Measurements from ENCODE around the gene NPAS3.

NPAS3 gene

DNA sequence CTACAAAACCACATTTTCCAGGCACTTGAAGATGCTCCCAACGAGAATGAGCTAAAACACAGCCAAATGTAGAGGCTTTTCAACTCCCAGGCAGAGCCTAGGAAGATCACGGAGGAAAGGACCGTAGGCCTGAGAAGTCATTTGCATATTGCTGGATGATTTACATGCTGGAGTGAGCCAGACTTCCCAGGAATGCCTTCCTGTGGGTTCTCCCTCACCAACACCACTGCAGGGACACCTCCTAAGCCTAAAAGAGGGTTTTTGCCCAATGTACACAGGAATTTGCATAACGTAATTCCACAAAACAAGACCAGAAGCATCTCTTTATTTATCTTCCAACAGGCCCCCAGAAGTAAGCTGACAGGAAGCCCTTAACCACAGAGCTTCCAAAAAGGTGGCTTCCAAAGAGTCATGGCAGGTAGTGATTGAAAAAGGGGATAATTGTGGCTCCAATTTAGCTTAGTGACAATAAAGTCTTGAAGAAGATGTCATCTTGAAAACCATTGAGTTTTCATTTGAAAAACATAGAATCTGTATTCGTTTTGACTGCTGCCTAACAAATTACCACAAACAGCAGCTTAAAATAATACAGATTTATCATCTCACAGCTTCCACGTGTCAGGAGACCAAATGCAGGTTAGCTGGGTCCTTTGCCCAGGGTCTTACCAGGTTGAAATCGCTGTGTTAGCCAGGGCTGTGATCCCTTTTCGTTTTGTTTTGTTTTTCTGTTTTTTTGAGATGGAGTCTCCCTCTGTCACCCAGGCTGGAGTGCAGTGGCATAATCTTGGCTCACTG is 896.0 kb downstream of the NPAS3 start:
- no peaks in the 10 kb centered on the region for H3K9me3 ChIP-seq (ENCODE audit: control insufficient read depth, insufficient read depth, low read length)
- H3K9ac ChIP-seq (ENCODE audit: low read depth, low read length) = no peak overlapping the region
- no peaks in the 10 kb centered on the region for H3K36me3 ChIP-seq (ENCODE audit: insufficient read depth, low read length)
- peaks cover 19% of the 10 kb centered on the region for H3K4me1 ChIP-seq (ENCODE audit: insufficient read depth, low read length)

DNA sequence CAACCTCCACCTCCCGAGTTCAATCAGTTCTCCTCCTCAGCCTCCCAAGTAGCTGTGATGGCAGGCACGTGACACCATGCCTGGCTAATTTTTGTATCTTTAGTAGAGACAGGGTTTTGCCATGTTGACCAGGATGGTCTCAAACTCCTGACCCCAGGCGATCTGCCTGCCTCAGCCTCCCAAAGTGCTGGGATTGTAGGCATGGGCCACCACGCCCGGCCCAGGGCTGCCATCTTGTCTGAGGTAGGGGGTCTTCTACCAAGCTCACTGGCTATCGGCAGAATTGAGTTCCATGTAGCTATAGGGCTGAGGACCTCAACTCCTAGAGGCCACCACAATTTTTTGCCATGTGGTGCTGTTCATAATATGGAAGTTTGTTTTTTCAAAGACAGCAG is 896.6 kb downstream of the NPAS3 start:
- no peak overlapping the region for H3K9ac ChIP-seq (ENCODE audit: low read depth, low read length)
- H3K9me3 ChIP-seq (ENCODE audit: control insufficient read depth, insufficient read depth, low read length) = no peaks in the 10 kb centered on the region
- H3K4me1 ChIP-seq (ENCODE audit: insufficient read depth, low read length) = peaks cover 19% of the 10 kb centered on the region
- no peaks in the 10 kb centered on the region for H3K36me3 ChIP-seq (ENCODE audit: insufficient read depth, low read length)

DNA sequence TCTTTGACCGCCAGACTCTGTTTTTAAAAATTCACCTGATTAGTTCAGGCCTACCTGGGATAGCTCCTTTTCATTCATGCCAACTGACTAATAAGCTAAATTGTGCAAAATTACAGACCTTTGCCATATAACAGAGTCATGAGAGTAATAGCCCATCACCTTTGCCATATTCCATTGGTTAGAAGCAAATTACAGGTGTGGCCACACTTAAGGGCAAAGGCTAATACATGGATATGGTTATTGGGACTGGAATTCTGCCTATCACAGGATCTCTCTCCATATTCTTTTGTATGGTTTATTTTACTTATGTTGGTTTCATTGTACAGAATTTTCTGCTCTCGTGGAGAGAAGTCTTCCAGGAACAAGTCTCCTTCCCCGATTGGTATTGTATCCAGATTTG is 897.0 kb downstream of the NPAS3 start:
- Histone ChIP-seq H3K9ac (ENCODE audit: low read depth, low read length) (no peak overlapping the region), H3K9me3 (ENCODE audit: control insufficient read depth, insufficient read depth, low read length) (no peaks in the 10 kb centered on the region), H3K4me1 (ENCODE audit: insufficient read depth, low read length) (peaks cover 19% of the 10 kb centered on the region), H3K36me3 (ENCODE audit: insufficient read depth, low read length) (no peaks in the 10 kb centered on the region)

DNA sequence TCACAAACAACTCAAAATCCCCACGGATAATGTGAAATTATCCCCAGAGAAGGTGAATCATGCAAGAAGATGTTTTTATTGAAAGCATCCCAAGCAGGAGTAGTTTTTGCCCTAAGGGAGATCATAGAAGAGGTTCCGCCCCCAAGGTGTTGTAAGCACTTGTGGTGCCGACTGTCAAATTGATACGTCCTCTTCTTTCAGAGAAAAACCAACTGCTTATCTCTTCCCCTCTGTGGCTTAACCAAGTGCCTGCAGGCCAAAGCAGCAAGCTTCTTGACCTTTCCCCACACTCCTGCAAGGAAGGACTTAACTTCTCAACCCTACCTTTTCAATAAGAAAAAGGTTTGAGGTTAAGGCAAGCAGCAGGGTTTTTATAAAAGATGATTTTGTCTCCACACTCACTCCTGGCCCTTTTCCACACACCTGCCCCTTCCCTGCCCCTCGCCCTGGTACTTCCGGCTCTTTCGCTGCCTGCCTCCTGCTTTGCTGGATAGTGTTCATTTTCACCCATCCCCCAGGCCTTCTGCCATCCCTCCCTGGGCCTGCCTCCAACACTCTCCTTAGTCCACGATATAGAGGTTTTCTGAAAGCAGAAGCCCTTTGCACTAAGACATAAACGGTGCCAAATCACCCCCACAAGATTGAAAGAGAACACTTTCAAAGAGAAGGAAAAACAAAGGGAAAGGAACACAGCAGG is 897.7 kb downstream of the NPAS3 start:
- Histone ChIP-seq H3K9me3 (ENCODE audit: control insufficient read depth, insufficient read depth, low read length) (no peaks in the 10 kb centered on the region), H3K4me1 (ENCODE audit: insufficient read depth, low read length) (peaks cover 19% of the 10 kb centered on the region), H3K36me3 (ENCODE audit: insufficient read depth, low read length) (no peaks in the 10 kb centered on the region), H3K9ac (ENCODE audit: low read depth, low read length) (no peak overlapping the region)

DNA sequence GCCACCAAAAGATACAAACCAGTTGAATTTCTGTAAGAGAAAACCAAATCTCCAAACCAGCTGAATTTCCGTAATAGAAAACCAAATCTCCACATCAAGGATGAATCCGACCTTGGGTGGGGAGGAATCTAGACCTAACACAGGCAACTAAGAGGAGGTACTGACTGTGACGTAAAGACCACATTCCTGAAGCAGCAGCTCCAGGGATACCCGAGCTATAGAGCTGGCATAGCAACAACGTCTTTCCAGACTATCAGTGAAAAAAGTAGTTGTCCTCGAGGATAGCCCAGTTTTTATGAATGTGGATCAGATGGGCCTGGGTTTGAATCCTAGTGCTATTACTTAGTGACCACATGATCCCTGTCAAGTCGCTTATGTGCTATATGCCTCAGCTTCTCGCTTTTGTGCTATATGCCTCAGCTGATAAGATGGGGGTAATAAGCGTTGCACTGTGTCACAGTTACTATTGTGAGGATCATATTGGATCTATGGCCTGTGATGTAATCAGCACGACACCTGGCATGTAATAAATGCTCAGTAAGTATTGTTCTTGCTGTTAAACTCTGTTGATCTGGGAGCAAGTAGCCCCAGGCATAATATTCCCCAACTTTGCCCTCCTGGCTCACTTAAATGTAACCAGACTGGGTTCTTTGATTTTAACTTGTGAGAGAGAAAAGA is 898.4 kb downstream of the NPAS3 start:
- Histone ChIP-seq H3K36me3 (ENCODE audit: insufficient read depth, low read length) (no peaks in the 10 kb centered on the region), H3K9ac (ENCODE audit: low read depth, low read length) (no peak overlapping the region), H3K9me3 (ENCODE audit: control insufficient read depth, insufficient read depth, low read length) (no peaks in the 10 kb centered on the region), H3K4me1 (ENCODE audit: insufficient read depth, low read length) (peaks cover 19% of the 10 kb centered on the region)

DNA sequence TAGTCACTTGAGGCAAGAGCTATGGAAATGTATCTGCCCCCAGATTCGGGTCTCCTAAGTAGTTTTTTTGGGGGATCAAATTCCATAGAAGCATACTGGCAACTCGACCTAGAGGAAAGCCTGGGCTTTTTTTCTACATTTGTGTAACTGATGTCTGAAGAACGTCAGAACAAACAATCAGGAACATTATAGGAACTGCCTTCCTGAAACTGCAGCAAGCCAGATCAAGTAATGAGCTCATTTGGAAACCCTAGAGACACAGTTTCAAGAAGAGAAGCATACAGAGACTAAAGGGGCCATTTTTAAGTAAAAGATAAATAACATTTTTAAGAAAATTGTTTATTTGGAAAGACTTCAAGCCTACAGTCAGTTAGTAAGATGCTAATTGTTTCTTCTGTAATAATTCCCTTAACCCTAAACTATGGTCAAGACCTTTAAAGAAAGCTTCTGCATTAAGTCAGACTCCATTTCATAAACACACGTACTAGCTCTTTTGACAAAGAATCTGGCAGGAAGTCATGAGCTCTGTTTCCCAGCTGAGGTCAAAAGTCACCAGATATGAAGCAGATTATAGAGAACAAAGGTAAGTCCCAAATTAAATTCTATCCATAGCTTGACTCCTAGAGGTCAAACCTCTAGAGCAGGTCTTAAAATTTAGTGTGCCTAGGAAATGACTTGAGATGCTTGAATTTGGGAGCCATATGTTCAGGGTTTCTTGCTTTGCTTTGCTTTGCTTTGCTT is 899.4 kb downstream of the NPAS3 start:
- Histone ChIP-seq H3K9ac (ENCODE audit: low read depth, low read length) (no peak overlapping the region), H3K9me3 (ENCODE audit: control insufficient read depth, insufficient read depth, low read length) (no peaks in the 10 kb centered on the region), H3K36me3 (ENCODE audit: insufficient read depth, low read length) (no peaks in the 10 kb centered on the region), H3K4me1 (ENCODE audit: insufficient read depth, low read length) (peaks cover 19% of the 10 kb centered on the region)

DNA sequence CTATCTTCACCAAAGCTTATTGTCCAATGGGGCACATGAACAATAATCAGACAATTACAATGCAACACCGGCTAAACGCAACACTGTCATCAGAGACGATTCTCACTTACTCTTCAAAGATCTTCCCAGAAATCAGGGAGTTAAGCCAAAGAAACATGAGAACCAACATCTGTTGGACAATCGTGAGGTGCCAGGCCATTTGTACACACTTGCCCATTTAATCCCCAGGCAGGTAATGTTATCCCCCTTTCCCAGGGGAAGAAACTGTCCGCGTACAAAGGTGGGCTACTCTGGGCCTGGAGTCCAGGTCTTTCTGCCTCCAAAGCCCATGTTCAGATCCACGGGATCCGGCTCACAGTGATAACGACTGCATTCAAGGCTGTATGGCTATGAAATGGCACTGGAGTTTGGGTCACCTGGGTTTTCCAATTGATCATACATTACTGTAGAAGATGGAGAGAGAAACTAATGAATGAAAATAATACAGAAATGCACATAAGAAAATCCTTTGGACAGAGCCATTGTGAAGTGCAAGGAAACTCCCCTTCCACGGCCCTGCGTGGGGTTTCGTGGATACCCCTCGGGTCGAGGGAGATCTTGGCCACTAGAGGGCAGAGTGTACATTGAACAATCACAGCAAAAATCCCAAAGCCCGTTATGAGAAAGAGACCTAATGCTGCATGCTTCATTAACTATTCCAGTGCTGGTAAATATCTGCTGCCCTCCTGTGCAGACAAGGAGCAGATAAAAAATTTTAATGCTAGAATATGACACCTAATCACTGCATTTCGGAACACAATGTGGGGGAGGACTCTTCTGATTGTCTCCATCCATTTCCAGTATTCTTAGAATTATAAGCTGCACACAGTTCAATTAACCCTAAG is 900.8 kb downstream of the NPAS3 start:
- Histone ChIP-seq H3K9ac (ENCODE audit: low read depth, low read length) (no peak overlapping the region), H3K9me3 (ENCODE audit: control insufficient read depth, insufficient read depth, low read length) (no peaks in the 10 kb centered on the region), H3K36me3 (ENCODE audit: insufficient read depth, low read length) (no peaks in the 10 kb centered on the region), H3K4me1 (ENCODE audit: insufficient read depth, low read length) (peaks cover 16% of the 10 kb centered on the region)

DNA sequence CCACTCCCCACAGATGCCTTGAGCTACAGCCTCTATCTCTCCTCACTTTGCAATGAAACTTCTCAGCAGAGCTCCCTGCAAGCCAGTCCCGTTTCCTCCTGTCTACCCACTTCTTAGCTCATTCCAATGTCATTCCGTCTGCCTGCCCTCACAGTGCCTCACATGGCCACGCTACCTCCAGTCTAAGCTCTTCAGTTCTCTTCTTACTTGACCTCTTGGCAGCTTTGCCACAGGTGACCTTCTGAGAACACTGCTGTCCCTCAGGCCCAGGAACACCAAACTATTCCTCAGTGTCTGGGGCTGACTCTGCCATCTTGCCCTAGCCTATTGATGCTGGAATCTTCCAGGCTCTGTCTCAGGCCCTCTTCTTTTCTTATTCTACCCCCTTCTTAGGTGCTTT is 902.1 kb downstream of the NPAS3 start:
- H3K36me3 ChIP-seq (ENCODE audit: insufficient read depth, low read length) = no peaks in the 10 kb centered on the region
- peaks cover 11% of the 10 kb centered on the region for H3K4me1 ChIP-seq (ENCODE audit: insufficient read depth, low read length)
- no peaks in the 10 kb centered on the region; the same call in 1 of the 2 replicates for H3K9me3 ChIP-seq (ENCODE audit: control insufficient read depth, insufficient read depth, low read length)
- H3K9ac ChIP-seq (ENCODE audit: low read depth, low read length) = no peak overlapping the region

DNA sequence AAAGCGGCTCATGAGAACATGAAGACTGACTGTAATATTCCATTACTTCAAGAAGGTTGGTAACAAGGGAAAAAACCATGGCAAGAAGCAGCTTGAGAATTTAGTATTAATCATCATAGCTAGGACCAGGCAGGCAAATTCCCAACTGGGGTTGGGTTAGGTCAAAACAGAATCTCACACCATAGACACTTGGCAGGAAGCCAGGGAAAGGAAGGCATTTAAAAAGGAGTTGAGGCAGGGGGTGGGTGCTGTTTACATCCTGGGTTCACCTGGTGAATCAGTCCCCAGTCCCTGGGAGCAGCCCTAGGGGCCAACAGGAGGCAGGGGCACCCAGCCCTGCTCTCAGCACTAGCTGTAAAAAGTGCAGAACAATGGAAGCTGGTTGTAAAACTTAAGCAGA is 903.6 kb downstream of the NPAS3 start:
- Histone ChIP-seq H3K9ac (ENCODE audit: low read depth, low read length) (no peak overlapping the region), H3K9me3 (ENCODE audit: control insufficient read depth, insufficient read depth, low read length) (no peaks in the 10 kb centered on the region; the same call in 1 of the 2 replicates), H3K36me3 (ENCODE audit: insufficient read depth, low read length) (no peaks in the 10 kb centered on the region), H3K4me1 (ENCODE audit: insufficient read depth, low read length) (0 out of 2 replicates have a peak, but pooled peaks cover under 1% of the 10 kb centered on the region)

DNA sequence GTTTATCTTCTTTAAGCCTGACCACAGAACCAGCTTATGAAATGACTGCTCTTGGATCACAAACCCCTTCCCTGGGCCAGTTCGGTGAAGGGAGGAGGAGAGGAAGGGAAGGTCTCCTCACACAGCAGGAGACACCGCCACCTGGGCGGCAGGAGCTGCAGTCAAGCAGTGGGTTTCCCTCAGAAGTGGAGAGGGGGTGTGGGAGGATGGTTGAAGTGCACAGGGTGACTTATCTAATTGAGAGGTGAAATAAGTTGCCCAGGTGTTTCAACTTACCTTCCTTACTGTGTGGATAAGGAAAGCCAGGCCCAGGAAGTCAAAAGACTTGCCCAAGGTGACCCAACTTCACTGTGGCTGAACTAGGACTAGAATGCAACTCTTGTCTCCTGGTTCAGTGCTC is 905.4 kb downstream of the NPAS3 start:
- H3K9ac ChIP-seq (ENCODE audit: low read depth, low read length) = no peak overlapping the region
- H3K4me1 ChIP-seq (ENCODE audit: insufficient read depth, low read length) = peaks cover 5% of the 10 kb centered on the region; the same call in 1 of the 2 replicates
- no peaks in the 10 kb centered on the region for H3K36me3 ChIP-seq (ENCODE audit: insufficient read depth, low read length)
- H3K9me3 ChIP-seq (ENCODE audit: control insufficient read depth, insufficient read depth, low read length) = no peaks in the 10 kb centered on the region; the same call in 1 of the 2 replicates

DNA sequence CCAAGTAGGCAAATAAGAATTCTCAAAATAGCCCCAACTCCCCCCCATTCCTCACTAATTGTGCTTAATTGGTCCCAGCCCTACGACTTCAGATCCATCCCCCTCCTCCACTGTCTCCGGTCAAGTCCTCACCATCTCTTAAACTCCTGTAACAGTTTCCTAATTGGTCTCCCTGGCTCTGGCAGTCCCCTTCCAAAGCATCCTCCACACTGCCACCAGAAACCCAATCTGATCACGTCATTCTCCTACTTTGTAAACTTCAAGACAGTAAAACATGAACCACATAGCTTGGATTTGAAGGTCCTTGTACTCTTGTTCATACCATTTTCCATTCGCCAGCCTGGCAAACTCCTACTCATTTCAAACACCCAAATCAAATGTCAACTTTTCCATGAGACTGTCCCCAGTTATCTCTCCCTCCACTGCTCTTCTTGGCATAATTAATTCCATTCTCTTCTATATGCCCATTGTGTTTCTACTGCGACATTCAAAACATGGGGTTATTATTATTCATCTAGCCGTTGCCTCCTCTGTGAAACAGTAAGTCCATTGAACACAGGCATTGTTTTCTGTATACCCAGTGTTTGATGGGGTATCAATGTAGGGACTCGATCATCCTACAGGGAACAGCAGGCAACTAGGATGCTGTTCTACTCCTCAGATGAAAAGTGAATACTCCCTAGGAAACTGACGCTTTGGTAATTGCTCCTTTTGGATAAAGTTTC is 907.6 kb downstream of the NPAS3 start:
- Histone ChIP-seq H3K9ac (ENCODE audit: low read depth, low read length) (no peak overlapping the region), H3K36me3 (ENCODE audit: insufficient read depth, low read length) (no peaks in the 10 kb centered on the region), H3K9me3 (ENCODE audit: control insufficient read depth, insufficient read depth, low read length) (no peaks in the 10 kb centered on the region; the same call in 1 of the 2 replicates), H3K4me1 (ENCODE audit: insufficient read depth, low read length) (peaks cover 5% of the 10 kb centered on the region; the same call in 1 of the 2 replicates)

DNA sequence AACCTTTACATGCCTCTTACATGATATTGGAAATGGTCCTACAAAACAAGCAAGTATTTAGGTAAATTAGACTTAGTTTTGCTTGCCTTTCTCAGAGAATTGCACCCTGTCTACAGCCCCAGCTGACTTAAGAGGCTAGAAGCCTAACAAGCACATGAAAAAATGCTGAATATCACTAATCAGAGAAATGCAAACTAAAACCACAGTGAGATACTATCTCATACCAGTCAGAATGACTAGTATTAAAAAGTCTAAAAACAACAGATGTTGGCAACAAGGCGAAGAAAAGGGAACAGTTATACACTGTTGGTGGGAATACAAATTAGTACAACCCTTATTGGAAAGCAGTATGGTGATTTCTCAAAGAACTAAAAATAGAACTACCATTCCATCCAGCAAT is 908.4 kb downstream of the NPAS3 start:
- H3K36me3 ChIP-seq (ENCODE audit: insufficient read depth, low read length) = no peaks in the 10 kb centered on the region
- no peaks in the 10 kb centered on the region; the same call in 1 of the 2 replicates for H3K9me3 ChIP-seq (ENCODE audit: control insufficient read depth, insufficient read depth, low read length)
- peaks cover 5% of the 10 kb centered on the region; the same call in 1 of the 2 replicates for H3K4me1 ChIP-seq (ENCODE audit: insufficient read depth, low read length)
- no peak overlapping the region for H3K9ac ChIP-seq (ENCODE audit: low read depth, low read length)

DNA sequence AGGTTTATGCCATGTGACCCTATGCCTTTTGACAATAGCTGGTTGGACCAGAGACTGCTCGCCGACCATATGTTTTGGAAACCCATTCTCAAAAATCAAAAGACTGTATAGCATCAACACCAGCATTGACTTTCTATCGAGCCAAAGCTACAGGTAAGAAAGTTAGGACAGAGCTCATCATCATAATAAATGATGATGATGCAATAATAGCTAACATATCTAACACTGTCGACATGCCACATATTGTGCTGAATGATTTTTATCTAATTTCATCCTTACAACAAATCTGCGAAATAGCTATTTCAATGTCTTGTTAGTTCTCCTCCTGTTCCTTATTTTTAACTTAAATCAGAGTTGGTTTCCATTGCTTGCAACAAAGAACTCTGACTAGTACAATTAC is 909.3 kb downstream of the NPAS3 start:
- no peak overlapping the region for H3K9ac ChIP-seq (ENCODE audit: low read depth, low read length)
- peaks cover 5% of the 10 kb centered on the region; the same call in 1 of the 2 replicates for H3K4me1 ChIP-seq (ENCODE audit: insufficient read depth, low read length)

More for the DNA sequence above, 909.3 kb downstream of the NPAS3 start:
- Histone ChIP-seq H3K36me3 (ENCODE audit: insufficient read depth, low read length) (no peaks in the 10 kb centered on the region), H3K9me3 (ENCODE audit: control insufficient read depth, insufficient read depth, low read length) (no peaks in the 10 kb centered on the region; the same call in 1 of the 2 replicates)

Measured in ES-I3 (cell line).